Esophagus muscularis mucosa (tissue), 4 donors: Measurements from ENCODE around the gene FPR2.

Source experiments
- CTCF ChIP-seq, 3 experiments: fragments of 200-600 bp in 2 of 3; fragments of 450-650 bp in 1 of 3; sonication (generic) in 2 of 3; IDR thresholded peaks; one replicate each; pipeline ENCODE4 v1.5.1; 2017 to 2019; ENCODE audit warnings: antibody characterized with exemption in 3 of 3, mild to moderate bottlenecking in 2 of 3, moderate library complexity in 1 of 3
- EP300 ChIP-seq: sonication (generic); formaldehyde crosslinking; IDR thresholded peaks from one replicate; pipeline ENCODE4 v1.6.1; 2017; ENCODE audit warnings: antibody characterized with exemption
- POLR2A ChIP-seq: fragments of 450-650 bp; IDR thresholded peaks from one replicate; pipeline ENCODE4 v1.6.1; 2017; ENCODE audit warnings: antibody characterized with exemption, moderate library complexity, mild to moderate bottlenecking, low read depth
- POLR2AphosphoS5 ChIP-seq, 2 donors: sonication (generic); formaldehyde crosslinking; IDR thresholded peaks; one replicate each; pipeline ENCODE4 v1.6.1; 2017; ENCODE audit warnings: antibody characterized with exemption in 2 of 2

- TF ChIP-seq CTCF (IDR thresholded peaks at IDR 0.05), result no peak
- no peak for TF ChIP-seq POLR2A
- TF ChIP-seq EP300, result no peak
- peak; percentile 56 to 63 for TF ChIP-seq POLR2AphosphoS5 (IDR thresholded peaks at IDR 0.05)
Measured at GRCh38 chr19:51799034-51799773, 38.2 kb downstream of the FPR2 start.
